ENCODE results near the gene ARHGEF2.

The ARHGEF2 gene

DNA sequence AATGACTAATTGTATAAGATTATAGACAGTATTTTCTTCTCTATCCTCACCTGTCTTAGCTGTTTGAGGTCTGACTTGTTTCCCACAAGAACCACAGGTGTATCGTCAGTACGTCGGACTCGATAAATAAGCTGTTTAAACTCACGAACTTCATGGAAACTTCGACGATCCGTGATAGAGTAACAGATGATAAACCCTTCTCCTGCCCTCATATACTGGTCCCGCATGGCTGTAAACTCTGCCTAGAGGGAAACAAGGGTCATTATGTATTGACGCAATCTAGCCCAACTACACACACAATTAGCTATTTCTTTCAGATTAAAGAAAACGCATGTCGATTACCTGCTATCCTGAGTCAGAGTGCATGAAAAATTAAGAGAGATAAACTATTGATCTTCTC lies 74.1 kb downstream of the ARHGEF2 start:
- no peak for DNase-seq

DNA sequence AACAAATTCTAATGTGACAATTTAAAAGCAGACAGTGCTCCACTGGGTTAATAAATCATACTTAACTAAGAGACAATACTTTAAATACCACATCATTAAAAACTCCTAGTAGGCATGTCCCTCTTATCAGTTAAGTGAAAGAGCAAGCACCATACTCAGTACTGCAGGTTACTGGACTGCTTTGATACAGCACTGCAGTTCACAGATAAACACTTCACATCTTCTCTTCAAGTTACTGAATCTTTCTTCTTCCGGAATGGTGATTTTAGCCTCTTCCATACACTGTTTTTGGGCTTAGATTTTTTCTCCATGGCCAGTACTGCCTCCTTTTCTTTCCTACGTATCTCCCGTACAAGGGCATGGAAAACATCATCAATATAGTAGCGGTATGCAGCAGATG lies 78.2 kb downstream of the ARHGEF2 start:
- DNase-seq: no peak

DNA sequence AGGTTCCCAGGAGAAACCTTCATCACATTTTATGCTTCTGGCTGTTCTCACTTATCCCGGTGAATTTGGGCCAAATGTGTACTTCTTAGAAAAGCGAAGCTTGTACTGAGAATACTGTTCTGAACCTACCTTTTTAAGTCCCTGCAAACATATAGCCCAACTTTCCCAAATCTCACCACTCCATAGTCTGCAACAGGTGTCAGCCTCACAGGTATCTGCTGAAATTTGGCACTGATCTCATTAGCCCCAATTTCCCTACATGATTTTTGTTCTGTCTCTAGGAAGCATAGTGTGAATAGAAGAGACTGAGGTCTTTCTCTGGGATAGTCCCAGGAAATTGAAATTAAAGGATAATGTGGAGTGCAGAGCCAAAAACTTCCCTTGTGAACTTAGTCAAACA lies 78.7 kb downstream of the ARHGEF2 start:
- DNase-seq: no peak

DNA sequence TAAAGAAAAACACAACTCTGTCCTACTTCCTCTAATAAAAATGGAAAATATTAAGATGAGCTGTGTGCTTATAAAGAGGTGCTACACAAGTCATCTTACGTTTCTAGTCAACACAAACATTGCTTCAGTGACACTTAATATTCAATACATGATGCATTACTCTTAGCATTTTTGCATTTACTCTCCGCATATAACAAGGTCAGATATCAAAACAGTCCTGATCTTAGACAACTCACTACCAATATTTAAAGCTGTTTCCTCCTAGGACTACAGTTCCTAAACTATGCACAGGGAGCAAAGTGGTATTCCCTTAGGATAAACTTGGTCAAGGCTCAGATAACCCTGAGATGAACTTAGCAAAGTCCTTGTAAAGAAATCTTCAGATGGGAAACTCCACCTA lies 79.5 kb downstream of the ARHGEF2 start:
- DNase-seq: no peak

DNA sequence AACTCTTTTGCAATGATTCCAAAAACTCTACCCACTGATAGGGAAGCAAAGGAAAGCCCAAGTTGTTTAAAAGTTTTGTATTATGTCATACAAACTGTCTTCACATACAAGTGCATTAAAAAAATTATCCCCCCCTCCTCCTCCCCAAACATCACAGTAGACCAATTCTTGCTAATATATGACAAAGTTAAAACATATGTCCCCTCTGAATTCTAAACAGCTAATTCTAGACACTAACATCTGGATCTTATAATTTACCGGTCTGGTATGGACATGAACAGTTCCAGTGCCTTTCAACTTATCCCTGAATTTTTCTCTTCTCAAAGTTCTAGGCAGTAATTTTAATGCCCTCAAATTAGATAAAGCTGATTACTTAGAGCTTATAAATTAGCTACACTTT lies 80.6 kb downstream of the ARHGEF2 start:
- DNase-seq: no peak

Data from NCI-H2029 (cell line).